ENCODE measurements around the gene GABARAP.
A peak's percentile ranks its signal among the peaks of the same experiment; 100 is the strongest.

The GABARAP gene

DNA sequence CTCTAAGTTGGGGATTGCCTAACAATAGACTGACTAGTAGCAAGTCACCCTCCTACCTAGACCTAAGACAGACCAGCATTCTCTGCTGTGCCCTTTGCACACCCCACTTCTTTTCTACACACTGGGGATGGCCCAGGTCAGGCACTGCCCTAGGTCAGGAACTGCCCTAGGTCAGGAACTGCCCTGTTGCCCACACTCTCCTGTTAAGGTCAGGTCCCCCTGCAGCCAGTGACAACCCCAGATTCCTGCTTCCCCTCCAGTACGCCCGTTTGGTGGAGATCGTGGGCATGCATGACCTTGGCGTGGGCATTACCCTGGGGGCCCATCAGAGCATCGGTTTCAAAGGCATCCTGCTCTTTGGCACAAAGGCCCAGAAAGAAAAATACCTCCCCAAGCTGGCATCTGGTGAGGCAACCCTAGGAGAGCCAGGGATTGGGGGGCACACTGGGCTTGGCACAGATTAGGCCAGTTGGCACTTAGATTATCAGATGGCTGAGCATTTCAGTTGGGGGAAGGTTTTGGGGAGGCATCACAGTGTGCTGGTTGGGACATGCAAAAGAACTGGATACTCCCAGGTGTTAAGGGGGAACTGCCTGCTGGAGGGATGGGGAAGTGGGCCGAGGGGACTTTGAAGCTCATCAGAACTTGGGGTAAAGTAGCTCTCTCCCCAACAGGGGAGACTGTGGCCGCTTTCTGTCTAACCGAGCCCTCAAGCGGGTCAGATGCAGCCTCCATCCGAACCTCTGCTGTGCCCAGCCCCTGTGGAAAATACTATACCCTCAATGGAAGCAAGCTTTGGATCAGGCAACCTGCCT lies 20.8 kb downstream of the GABARAP start:
- no peak for DNase-seq

DNA sequence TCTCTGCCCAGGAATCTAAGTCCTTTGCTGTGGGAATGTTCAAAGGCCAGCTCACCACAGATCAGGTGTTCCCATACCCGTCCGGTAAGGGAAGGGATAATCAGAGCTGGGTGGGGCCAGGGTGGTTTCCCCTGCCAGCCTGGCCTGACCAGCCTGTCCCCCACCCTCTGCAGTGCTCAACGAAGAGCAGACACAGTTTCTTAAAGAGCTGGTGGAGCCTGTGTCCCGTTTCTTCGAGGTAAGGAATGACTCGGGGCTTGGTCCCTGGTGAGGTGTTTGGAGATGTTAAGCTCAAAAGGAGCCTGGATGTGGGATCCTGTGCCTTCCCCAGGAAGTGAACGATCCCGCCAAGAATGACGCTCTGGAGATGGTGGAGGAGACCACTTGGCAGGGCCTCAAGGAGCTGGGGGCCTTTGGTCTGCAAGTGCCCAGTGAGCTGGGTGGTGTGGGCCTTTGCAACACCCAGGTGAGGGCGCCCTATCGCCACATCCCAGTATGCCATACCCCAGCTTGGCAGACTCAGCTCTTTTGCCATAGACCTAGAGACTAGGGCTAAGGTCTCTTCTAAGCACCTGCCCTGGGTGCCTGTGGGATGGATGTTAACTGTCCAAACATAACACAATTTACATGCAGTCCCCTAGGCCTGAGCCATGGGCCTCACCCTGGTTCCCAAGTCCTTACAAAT lies 21.5 kb downstream of the GABARAP start:
- peak; percentile 56 for DNase-seq

DNA sequence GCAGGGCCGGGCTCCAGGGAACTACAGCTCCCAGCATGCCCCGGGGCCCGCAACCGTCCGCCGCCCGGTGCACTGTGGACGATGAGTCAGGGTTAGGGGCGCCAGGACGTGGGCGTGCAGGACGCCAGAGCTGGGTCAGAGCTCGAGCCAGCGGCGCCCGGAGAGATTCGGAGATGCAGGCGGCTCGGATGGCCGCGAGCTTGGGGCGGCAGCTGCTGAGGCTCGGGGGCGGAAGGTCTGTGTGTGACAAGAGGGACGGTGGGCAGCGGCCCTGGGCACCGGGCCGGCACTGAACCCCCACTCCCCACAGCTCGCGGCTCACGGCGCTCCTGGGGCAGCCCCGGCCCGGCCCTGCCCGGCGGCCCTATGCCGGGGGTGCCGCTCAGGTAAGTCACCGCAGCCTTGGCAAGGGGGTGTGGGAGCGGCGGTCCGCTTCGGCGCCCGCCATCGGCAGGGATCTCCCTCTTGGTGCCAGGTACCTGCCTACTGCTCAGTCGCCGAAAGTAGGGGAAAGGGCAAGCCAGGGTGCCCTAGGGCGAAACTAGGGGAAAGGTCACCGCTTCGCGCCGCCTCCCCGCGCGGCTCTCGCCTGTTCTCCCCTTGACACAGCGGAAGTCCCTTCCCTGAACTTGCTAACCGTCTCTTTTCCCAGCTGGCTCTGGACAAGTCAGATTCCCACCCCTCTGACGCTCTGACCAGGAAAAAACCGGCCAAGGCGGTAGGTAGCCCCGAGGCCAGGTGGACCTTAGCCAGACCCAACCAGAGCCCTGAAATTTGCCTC lies 22.2 kb downstream of the GABARAP start, which contains the start of the genes ACADVL and DLG4:
Gene ACADVL, plus strand, starts transcription at position 127 of the 781 bp plus-strand sequence. Its CDS starts 47 bp downstream, at position 174.
Gene DLG4, minus strand, starts transcription at position 25 of the 781 bp plus-strand sequence.
- peak; percentile 71 for DNase-seq

DNA sequence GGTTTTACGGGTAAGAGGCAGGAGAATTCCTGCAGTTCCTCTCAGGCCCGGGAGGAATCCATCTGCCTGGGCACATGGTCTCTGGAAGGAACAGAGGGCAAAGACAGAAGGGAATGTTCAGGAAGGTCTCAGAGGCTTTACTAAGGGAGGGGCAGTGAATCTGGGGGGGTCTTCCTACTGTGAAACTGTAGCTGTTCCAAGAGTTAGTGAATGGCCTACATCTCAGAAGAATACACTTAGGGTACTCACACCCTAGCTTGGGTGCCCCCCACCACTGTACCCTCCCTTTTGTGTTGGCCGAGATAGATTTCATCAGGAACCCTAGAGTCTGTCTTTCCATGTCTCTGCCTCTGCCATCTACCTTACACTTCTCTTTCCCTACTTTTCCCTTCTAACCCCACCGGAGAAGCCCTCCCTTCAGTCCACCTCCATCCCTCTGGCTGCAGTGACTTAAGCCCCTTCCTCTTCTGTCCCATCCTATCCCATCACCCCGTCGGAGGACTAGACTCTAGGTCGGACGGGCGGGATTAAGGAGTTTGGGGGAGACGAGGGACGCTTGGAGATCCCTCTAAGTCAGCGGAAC lies 22.9 kb downstream of the GABARAP start:
- no peak for DNase-seq

DNA sequence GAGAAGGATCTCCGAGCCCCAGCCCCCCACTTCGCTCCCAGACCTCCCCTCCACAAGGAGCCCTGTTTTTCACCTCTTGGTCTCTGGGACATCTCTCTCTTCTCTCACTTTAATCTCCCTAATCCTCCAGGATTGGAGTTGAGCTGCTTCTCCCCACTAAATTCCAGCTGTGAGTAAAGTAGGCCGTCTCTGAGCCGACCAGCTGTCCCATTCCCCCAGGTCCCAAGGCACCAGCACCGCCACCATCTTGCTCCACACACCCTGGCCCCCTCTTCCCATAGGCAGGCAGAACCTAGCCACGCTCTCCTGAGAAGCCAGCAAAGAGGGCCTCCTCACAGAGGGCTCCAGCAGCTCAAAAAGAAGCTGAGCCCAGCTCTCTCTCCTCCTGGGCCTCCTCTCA lies 23.5 kb downstream of the GABARAP start:
- DNase-seq: no peak

DNA sequence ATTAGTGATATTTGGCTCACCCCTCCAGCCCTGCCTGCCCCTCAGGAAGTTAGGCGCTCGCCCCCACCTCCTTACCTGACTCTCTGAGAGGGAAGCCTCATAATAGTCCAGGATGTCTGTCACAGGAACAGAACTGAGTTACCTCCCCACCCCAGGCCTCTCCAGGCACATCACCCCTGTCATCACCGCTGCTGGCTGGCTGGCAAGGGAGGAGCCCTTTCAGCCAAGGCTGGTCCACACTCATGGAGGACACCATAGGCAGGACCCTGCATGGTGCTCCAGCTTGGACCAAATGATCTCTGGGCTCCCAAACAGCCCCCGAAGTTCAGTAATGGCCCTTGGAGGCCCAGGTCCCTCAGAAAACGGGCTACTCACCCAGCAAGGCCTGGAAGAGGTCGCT lies 24.1 kb downstream of the GABARAP start:
- no peak for DNase-seq

DNA sequence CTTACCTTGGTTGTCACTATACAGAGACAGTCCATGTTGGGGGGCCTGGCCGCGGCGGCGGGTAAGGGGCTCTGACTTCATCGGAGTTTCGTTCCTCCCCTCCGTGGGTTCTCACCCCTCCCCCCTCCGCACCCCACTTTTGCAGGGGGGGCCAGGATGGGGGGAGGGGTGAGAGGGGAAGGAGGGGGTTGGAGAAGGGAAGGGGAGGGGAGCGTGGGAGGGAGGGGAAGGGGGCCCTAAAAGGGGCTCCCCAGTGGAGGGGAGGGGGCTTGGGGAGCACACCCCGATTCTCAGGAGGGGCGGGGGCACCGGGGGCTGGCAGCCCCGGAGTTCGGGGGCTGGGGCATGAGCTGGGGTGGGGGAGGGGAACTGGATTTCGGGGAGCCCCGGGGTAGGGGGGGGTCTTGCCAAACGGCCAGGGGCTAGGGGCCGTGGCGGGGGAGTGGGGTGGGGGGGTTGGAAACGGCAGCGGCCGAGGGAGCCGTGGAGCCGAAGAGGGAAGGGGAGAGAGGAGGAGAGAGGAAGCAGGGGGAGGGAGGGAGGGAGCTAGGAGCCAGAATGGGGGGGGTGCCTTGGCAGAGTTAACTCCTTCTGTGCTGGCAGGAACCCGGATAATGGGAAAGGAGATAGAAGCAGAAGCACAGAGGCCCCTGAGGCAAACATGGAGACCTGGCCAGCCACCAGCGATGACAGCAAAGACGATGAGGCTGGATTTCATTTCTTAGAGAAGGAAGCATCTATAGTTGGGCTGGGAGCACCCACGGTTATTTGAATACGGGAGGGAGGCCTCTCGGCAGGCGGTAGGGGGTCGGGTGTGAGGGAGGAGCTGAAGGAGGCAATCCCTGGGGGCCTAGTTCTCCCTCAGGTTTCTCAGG lies 24.9 kb downstream of the GABARAP start:
- no peak for DNase-seq

DNA sequence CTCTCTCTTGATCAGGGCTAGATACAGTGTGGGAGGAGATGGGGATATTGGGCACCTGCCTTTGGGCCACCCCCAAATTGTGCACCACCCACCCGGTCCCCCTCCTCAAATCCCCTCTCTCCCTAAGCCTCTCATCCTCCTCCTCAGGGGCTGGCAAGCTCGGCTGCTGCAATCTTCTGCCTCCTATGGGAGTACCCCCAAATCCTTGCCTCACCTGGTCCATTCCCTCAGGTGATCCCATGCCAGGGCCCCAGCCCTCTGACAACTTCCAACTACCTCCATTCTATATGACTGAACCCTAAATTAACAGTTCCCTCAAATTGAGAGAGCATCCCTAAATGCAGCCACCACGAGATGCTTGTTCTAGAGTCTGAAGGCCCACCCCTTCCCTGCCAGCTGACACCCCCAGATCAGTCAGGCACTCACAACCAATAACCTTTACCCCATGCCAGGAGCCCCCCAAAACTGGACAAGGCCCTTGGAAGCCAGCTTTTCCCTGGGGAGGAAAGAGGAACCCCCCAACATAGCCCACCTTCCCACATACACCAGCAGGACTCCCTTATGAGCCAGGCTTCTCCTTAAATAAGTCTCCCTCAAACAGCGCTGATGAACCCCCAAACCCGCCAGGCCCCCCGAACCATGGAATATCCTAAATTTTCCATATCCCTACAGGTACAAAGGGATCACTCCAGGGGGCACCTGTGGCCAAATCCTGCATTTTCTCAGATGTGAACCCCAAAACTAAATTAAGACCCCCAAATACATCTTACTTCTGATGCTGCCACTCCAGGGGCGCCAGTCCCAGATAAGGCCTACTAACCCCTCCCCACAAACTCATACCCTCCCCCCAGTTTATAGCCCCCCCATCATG lies 25.8 kb downstream of the GABARAP start:
- no peak for DNase-seq

DNA sequence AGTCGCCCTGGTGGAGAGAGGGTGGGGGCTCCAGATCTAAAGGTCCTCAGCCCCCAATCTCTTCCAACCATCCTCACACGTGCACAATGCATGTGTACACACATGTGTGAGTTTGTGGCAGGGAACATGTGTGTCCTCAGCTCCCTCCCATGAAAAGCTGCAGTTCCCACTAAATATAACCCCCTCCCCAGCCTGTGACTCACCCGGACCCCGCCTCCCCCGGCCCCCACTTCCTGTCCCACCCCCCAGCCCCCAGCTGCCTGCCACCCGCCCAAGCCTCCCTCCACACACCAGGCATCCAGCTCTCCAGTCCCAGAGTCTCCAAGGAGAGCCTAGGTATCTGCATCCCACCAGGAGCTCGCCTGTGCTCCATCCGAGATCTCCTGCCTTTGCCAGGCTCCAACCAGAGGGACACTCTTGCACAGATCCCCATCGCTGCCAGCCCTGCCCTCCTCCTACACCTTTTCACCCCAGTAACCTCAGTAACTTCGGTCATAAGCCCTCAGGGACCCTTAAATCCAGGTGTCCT lies 26.5 kb downstream of the GABARAP start:
- no peak for DNase-seq

DNA sequence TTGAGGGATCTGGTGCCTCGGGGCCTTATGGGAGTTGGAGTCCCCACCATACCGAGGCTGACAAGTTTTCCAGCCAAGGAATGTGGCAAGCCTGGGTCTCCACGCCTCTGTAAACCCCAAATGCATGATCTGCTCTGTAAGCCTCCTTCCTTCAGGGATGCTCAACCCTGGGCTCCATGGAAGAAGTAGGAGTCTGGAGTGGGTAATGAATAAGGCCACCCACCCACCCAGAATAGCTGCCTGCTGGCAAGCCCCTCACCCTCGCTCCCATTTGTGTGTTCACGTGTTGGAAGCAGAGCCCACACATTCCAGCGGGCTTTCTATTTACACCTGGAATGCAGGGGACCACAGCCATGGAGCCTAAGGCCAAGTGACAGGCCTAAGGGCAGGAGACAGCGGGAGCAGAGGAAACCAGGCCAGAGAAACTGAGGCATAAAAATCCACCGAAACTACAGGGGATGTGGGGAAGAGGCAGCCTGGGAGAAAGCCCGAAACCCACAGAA lies 27.1 kb downstream of the GABARAP start:
- no peak for DNase-seq

DNA sequence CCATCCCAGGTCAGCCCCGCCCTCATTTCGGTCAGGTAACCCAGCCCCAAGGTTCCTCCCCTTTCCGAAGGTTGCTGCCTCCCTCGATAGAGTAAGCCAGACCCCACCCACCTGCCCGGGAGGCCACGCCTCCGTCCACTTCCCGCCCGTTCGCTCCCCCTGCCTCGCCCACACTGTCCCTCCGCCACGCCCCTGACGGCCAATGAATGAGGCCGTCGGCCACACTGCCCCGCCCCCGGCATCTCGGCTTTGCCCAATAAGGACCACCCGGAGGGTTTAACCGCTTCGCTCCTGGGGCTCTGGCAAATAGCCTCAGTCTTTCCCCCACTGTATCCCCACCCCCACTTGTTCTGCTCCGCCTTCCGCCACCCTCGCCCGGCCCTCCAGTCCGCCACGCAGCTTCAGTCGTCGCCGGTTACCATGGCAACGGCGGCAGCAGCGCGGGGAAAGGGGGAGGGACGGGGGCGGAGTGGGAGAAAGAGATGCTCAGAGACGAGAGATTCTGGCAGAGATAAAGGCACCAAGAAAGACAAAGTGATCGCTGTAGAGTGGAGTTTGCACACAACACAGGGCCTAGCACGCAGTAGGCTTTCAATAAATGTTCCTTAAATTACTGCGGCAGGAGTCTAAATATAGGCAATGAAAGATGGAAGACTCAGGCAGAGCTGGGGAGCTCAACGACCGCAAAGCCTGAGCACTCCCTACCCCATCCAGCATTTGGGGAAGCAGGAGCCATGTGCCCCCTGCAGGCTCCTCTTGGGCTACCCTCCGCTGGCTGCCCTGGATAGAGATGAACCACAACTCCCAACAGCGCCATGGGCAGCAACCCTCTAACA lies 27.7 kb downstream of the GABARAP start:
- peak; percentile 95 for DNase-seq

DNA sequence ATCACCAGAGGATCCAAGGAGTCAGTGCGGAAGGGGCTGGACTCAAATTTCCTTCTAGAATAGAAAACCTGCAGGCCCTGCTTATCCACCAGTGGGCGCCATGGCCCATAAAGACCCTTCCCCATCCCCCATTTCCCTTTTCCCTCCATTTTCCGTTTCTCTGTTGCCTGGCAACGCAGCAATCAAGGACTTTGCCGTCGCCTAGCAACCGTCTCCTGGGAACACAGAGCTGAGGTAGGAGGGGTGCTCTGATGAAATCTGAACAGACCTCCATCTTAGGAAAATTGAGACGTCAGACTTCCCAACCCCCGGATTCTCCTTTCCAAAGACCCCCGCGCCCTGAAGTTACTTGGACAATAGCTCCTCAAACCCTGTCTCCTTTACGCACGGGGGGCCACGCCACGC lies 28.4 kb downstream of the GABARAP start:
- DNase-seq: peak; percentile 66

DNA sequence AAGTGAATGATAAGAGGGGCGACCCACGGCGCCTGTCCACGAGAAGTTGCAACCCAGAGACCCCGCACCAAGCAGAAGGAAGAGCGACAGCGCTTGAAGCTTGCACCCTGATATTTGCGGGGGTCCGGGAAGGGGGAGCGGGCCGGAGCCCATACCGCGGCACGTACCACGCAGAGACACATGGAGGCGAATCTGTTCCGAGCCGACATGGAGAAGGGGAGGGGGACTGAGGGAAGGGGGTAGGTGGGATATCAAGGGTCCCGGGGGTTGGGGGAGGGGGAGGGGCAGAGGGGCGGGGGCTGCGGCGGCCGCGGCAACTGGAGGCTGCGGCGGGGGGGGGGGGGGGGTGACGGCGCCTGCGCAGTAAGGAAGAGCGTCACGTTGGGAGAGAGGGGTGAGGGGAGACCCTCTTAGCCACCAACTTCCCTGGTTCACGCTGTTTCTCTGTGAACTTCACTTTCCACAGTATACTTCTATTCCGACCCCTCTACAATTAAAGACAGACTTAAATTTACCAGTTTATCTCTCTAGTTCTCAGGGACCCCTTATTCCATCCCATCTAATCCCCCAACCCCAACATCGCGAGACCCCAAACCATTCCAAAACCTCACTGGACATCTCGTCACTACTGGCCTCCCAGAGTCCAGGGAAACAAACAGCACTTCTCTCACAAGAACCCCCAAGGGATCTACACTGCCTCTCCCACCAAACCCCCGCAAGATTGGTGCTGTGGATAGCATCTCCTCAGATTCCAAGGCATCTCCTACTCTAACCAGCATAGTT lies 30.6 kb downstream of the GABARAP start:
- no peak for DNase-seq

DNA sequence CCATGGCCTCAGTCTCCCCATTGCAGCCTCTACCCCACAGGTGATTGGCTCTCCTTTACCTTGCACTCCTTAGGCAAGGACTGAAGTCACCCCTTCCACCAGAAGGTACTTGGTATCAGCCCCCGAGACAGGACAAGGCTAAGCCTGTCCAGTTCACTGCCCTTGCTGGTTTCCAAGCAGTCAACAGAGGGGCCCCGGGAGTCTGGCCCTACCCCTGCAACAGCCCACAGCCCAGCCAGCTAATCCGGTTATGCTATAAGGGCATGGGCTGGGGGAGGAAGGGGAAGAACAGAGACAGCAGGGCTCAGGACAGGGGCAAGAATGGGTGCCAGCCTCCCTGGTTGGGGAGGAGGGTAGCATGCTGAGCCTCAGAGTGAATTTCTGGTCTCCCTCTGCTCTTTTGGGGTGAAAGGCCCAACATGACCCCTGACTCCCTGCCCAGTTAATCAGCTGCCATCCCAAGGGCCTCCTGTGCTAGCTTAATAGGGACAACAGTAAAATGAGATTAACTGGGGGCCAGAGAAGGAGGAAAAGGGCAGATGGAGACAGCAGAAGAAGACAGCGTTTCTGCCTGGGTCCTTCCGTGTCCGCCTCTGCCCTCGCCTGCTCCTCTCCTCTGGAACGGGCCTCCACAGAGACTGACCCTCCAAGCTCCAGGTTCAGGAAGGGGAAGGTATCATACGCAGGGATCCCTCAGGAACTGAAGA lies 33.3 kb downstream of the GABARAP start:
- DNase-seq: no peak

DNA sequence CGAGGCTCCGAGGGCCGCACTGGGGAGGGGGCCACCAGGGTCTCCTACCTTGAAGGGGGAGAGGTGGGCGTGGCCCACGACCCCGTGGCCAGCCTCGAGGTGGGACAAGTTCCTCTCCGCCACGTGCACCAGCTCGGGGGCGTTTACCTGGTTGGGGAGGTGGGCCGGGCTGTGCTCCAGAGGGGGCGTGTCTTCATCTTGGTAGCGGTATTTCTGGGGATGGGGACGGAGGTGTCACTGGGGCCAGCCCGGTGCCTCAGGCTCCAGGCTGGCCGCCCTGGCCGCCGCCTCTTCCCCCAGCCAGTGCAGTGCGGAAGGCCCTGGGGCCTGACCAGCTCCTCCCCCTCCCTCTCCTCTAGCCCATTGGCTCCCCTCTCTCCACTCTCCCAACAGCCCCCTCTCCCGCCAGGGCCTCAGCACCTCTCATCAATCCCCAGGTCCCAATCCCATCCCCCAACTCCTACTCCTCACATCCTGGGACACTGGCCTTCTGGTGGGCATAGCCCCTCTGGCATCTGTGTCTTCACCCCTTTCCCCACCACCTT lies 34.1 kb downstream of the GABARAP start:
- DNase-seq: no peak

DNA sequence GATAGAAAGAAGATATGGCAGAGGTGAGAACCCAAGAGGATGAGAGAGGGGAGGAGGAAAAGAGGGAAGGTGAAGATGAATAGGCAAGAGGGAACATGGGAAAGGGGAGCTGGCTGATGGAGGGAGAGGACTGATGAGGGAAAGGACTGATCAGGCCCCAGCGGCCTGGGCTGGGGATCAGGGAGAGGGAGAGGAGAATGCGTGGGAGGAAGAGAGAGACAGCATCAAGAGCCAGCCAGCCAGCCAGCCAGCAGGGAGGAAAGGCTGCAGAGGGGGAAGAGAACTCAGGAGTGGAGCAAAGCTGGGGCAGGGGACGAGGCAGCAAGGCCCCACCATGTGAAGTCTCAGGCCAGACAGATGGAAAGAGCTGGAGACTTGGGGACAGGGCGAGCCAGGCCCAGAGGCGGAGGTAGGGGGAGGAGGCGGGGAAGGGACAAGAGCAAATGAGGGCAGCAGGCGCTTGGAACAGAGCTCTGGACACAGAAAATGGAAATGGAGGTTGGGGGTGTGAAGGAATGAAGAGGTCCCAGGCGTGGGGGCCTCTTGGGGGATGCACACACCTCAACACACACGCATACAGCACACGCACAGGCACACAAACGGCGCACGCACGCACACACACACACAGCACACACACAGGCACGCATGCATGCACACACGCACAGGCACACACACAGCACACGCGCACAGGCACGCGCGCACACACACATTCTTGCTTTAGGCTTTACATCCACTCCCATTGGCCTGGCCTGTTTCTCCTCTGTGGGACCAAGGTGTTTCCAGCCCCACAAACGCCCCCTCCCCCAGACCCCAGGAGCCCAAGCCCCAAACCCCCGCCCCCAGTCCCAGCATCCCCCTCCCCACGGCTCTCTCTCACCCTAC lies 34.9 kb downstream of the GABARAP start:
- DNase-seq: no peak

DNA sequence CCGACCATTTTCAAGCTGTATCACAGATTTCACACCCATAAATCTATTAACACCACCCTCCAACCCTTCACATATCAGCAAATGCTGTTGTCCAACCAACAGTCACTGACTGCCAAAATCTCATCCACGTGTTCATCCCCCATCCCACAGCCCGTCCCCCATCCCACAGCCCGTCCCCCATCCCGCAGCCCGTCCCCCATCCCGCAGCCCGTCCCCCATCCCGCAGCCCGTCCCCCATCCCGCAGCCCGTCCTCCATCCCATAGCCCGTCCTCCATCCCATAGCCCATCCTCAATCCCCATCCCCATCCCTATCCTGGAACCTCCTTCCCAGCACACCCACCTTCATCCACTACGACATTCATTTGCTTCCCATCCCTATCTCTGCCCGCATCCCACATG lies 36.7 kb downstream of the GABARAP start:
- no peak for DNase-seq

Data from MV-4-11 (cell line).